ENCODE results near the gene ARID1B.

The ARID1B gene

GRCh38 chr6:157240059-157240959, 463.1 kb downstream of the ARID1B start:
- H3K4me3 ChIP-seq (ENCODE audit: low read depth, low read length) = peak overlapping the region; percentile 10
- POLR2A ChIA-PET = no interaction called here
- TF ChIP-seq ZNF654 (tag by site-specific recombination; IDR thresholded peaks at IDR 0.05; ENCODE audit: low read depth) (no peak), IKZF3 (tag by site-specific recombination; IDR thresholded peaks at IDR 0.05) (peak; percentile 72), ZNF366 (tag by site-specific recombination; conservative IDR thresholded peaks at IDR 0.05) (no peak), HOXA7 (CRISPR knock-in tag; IDR thresholded peaks at IDR 0.05; ENCODE audit: borderline replicate concordance) (no peak), ZSCAN5A (tag by site-specific recombination; IDR thresholded peaks at IDR 0.05) (no peak), PRDM1 (tag by site-specific recombination; IDR thresholded peaks at IDR 0.05) (no peak), ZNF660 (tag by site-specific recombination; IDR thresholded peaks at IDR 0.05) (peak; percentile 72; the same call in 1 of the 2 replicates), ZNF513 (tag by site-specific recombination; IDR thresholded peaks at IDR 0.05) (peak; percentile 33; the same call in 1 of the 2 replicates), SETDB1 (IDR thresholded peaks at IDR 0.05; ENCODE audit: insufficient read length, low read length) (no peak), ZNF10 (tag by site-specific recombination; IDR thresholded peaks at IDR 0.05) (no peak), BCL11B (tag by site-specific recombination; IDR thresholded peaks at IDR 0.05; ENCODE audit: low read depth) (no peak), ZNF155 (tag by site-specific recombination; IDR thresholded peaks at IDR 0.05) (no peak), ZNF239 (tag by site-specific recombination; IDR thresholded peaks at IDR 0.05) (no peak), ELK4 (IDR thresholded peaks at IDR 0.05; ENCODE audit: borderline replicate concordance, low read depth, low read length) (no peak), ZNF510 (tag by site-specific recombination; IDR thresholded peaks at IDR 0.05; ENCODE audit: insufficient replicate concordance) (no peak), KLF16 (tag by site-specific recombination; IDR thresholded peaks at IDR 0.05) (peak; percentile 66), ZNF571 (tag by site-specific recombination; IDR thresholded peaks at IDR 0.05) (no peak), ZSCAN23 (tag by site-specific recombination; IDR thresholded peaks at IDR 0.05) (no peak), ZNF311 (tag by site-specific recombination; IDR thresholded peaks at IDR 0.05; ENCODE audit: borderline replicate concordance) (no peak), ZNF426 (tag by site-specific recombination; IDR thresholded peaks at IDR 0.05) (no peak), ZNF514 (tag by site-specific recombination; IDR thresholded peaks at IDR 0.05) (no peak), GLIS2 (tag by site-specific recombination; IDR thresholded peaks at IDR 0.05) (peak; percentile 56; the same call in 1 of the 2 replicates), ZNF184 (tag by site-specific recombination; IDR thresholded peaks at IDR 0.05) (peak; percentile 55; the same call in 1 of the 2 replicates), ZSCAN18 (tag by site-specific recombination; IDR thresholded peaks at IDR 0.05) (no peak), SP7 (tag by site-specific recombination; IDR thresholded peaks at IDR 0.05) (peak; percentile 95), ZNF398 (tag by site-specific recombination; IDR thresholded peaks at IDR 0.05) (peak; percentile 25; the same call in 1 of the 2 replicates), YY1 (tag by site-specific recombination; IDR thresholded peaks at IDR 0.05) (peak; percentile 77), ZNF416 (tag by site-specific recombination; IDR thresholded peaks at IDR 0.05) (no peak), ZEB2 (tag by site-specific recombination; IDR thresholded peaks at IDR 0.05) (peak; percentile 57; the same call in 1 of the 2 replicates), ZNF639 (tag by site-specific recombination; IDR thresholded peaks at IDR 0.05) (no peak)

More at GRCh38 chr6:157240059-157240959, 463.1 kb downstream of the ARID1B start:
- H3K9me3 ChIP-seq (ENCODE audit: control insufficient read depth, insufficient read depth, low read depth, low read length) = no peaks in the 10 kb centered on the region
- H3K27ac ChIP-seq (ENCODE audit: extremely low read depth, low read depth, low read length) = peak overlapping the region; percentile 53; the same call in 1 of the 2 replicates
- H3K4me1 ChIP-seq (ENCODE audit: control insufficient read depth, insufficient read depth, low read length) = peaks cover 8% of the 10 kb centered on the region; the same call in 1 of the 2 replicates
- CTCF ChIA-PET = no interaction called here
- H3K36me3 ChIP-seq (ENCODE audit: control insufficient read depth in 2 of 2, insufficient read depth in 1 of 2, low read length in 2 of 2) = no peaks in the 10 kb centered on the region

Measured in HEK293 (cell line).